Urinary bladder (tissue), 4 donors: ENCODE results near the gene CDIPT. TPM values are rescaled to one million over a fixed set of nuclear protein-coding genes. Genes with fewer than 3 reads are reported as not detected.
A peak's percentile ranks its signal among the peaks of the same experiment; 100 is the strongest.

Experiments used
- DNase-seq: peaks from one replicate; pipeline ENCODE4 v3.0.0-alpha.2; 2015; ENCODE audit errors: extremely low spot score
- H3K27ac ChIP-seq: one replicate; pipeline ENCODE4 v1.5.1; 2013; ENCODE audit warnings: low read depth, mild to moderate bottlenecking, moderate library complexity
- H3K36me3 ChIP-seq: one replicate; pipeline ENCODE4 v1.6.1; 2013; ENCODE audit warnings: mild to moderate bottlenecking, moderate library complexity; ENCODE audit not compliant: insufficient read depth
- H3K4me1 ChIP-seq: one replicate; pipeline ENCODE4 v1.6.1; 2013; ENCODE audit warnings: mild to moderate bottlenecking, moderate library complexity; ENCODE audit not compliant: insufficient read depth
- H3K4me3 ChIP-seq: one replicate; pipeline ENCODE4 v1.5.1; 2013; ENCODE audit warnings: low read depth, low read length
- WGBS: extraction: QIAGEN DNeasy Blood & Tissue Kit; methylation state at CpG from one replicate; pipeline ENCODE4 v1.1.7; 2013; 5-methylcytosine and 5-hydroxymethylcytosine counted together
- polyA plus RNA-seq: library from polyadenylated mRNA; stranded (reverse); fragments of 200-250 nt; gene quantifications from one replicate; pipeline ENCODE4 v1.2.3, GENCODE V29; 2013
- small RNA-seq: library from RNA; depleted of rRNA; stranded (forward); fragments of <200 nt; gene quantifications from one replicate; pipeline ENCODE3, GENCODE V24; 2014
- total RNA-seq: library from RNA; depleted of rRNA; stranded (reverse); fragments of >200 nt; gene quantifications from one replicate; pipeline ENCODE4 v1.2.3, GENCODE V29; 2014
- donor health status: healthy with polysubstance abuse.
- donor health status: healthy.

The CDIPT gene
- total and polyA plus RNA-seq, 2 donors = 35.1 to 179 TPM

DNA sequence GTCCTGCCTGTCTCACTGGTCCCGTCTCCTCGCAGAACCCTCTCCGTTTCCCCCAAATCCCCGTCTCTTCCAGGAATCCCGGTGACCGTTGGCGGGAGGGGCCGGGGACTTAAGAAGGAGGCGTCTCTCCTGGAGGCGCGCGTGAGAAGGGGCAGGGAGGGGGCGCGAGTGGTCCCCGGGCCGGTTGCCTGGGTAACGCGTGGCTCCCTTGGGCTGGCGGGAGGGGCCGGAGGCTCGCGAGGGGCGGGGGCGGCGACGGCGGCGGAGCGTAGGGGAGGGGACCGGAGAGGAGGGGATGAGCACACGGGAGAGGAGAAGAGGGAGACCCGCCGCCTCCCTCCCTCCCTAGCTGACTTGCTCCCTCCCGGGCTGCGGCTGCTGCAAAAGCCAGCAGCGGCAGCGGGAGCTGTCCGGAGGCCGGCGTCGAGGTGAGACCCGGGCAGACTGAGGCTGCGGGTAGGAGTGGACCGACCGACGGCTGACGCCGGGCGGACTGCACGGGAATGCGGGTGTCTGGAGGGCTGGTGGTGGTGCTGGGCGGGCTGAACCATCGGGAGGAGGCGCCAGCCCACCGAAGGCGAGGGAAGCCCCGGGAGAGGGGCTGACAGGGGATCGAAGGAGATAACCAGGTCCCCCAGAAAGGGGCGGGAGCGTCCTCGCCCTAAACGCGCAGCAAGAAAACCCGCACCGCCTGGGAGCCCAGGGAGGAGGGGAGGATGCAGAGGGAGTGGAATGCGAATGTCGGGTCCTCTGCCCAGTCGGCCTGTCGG is 50.9 kb downstream of the CDIPT start, which contains the start of gene PRRT2:
Gene PRRT2 (plus strand): TSS at position 298 of the 770 bp plus-strand sequence. CDS start 862 bp downstream, outside the sequence.
- H3K4me1 ChIP-seq = no peaks in the 10 kb centered on the region
- WGBS = 2% methylated on average over 69 of the region's 69 CpGs
- H3K27ac ChIP-seq = peak within 1 kb of the TSS; percentile 75
- H3K36me3 ChIP-seq = no peaks in the 10 kb centered on the region
- no peak for DNase-seq
- peak within 1 kb of the TSS; percentile 48 for H3K4me3 ChIP-seq

DNA sequence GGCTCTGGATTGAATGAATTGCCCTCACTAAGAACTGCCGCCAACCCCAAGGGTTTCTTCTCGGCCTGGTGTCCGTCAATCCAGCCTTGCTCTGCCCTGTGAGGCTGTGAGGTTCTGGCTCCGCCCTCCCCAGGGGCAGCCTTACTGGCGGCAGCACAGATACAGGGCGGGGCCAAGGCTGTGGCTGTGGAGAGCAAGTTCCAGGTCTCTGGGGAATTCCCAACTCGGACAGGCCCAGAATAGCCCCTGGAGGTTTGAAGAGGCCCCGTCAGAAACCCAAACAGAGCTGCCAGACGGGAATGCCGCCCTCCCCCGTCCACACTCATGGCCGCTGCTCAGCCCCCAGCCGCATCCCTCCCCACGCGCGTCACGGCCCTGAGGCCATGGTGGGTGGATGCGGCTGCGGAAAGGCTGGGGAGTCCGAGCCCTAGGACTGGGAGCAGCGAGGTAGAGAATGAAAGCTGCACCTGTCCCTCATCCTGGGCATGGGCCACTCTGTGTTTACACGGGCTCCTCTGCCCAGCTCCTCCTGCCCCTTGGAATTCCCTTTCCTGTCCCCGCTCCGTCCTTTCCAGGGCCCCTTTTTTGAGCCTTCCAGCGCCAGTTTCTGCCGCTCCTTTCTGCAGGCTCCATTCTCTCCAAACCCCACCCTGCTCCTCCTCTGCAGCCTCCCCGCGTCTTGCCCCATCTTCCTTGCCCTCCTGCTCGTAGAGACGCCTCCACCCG is 51.7 kb downstream of the CDIPT start:
- WGBS = under 1% methylated on average over 31 of the region's 31 CpGs
- no peaks in the 10 kb centered on the region for H3K36me3 ChIP-seq
- DNase-seq = peak; percentile 88
- no peaks in the 10 kb centered on the region for H3K4me1 ChIP-seq
- peak overlapping the region; percentile 48 for H3K4me3 ChIP-seq
- H3K27ac ChIP-seq = peak overlapping the region; percentile 74

DNA sequence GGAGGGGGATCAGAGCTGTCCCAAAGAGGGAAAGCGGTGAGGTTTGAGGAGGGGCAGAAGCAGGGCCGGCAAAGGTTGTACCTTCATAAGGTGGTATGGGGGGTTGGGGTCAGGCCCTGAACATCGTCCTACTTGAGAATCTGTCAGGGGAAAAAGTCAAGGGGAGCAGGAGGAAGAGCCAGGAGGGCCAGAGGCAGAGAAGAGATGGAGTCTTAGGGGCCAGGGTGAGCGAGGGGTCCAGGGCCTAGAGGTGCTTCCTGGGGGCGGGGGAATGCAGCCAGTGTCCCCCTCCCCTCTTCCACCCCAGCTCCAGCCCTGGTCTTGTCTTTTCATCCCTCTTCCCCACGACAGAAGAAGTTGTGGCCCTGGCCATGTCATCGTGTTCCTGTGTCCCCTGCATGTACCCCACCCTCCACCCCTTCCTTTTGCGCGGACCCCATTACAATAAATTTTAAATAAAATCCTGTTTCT is 52.3 kb downstream of the CDIPT start:
- DNase-seq = no peak
- H3K4me3 ChIP-seq = no peak overlapping the region
- no peaks in the 10 kb centered on the region for H3K4me1 ChIP-seq
- peak overlapping the region; percentile 39 for H3K27ac ChIP-seq
- whole genome bisulfite sequencing = 23% methylated on average over 9 of the region's 9 CpGs
- H3K36me3 ChIP-seq = no peaks in the 10 kb centered on the region

DNA sequence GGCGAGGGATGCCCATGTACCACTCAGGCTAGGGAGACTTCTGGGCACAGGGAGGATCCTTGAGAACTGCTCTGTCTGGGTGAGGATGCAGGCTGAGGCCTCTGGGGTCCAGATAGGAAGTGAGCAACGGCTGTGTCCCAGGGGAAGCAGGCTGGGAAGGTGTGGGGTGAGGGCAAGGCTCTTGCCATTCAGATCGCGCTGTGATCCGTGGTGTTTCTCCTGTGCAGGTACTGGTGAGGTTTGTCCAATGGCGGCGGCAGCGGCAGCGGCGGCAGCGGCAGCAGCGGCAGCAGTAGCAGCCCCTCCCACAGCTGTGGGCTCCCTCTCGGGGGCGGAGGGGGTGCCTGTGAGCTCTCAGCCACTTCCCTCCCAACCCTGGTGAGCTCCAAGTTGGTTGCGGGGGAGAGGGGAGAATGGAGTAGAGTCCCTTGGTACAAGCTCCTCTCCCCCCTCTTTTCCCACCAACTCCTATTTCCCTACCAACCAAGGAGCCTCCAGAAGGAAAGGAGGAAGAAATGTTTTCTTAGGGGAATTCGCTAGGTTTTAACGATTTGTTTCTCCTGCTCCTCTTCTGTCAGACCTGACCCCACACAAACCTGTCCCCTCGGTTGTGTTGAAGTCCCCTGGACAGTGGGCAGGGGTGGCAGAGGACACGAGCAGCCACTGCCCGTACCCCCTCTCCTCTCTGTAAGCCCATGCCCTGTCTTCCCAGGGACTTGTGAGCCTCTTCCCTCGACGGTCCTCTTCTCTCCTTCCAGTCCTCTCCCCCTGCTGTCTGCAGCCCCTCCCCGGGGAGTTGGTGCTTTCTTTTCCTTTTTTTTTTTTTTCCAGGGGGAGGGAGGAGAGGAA is 53.0 kb downstream of the CDIPT start:
- no peak overlapping the region for H3K4me3 ChIP-seq
- DNase-seq = no peak
- peak overlapping the region; percentile 39 for H3K27ac ChIP-seq
- H3K4me1 ChIP-seq = no peaks in the 10 kb centered on the region
- WGBS = 45% methylated on average over 23 of the region's 23 CpGs
- H3K36me3 ChIP-seq = no peaks in the 10 kb centered on the region

DNA sequence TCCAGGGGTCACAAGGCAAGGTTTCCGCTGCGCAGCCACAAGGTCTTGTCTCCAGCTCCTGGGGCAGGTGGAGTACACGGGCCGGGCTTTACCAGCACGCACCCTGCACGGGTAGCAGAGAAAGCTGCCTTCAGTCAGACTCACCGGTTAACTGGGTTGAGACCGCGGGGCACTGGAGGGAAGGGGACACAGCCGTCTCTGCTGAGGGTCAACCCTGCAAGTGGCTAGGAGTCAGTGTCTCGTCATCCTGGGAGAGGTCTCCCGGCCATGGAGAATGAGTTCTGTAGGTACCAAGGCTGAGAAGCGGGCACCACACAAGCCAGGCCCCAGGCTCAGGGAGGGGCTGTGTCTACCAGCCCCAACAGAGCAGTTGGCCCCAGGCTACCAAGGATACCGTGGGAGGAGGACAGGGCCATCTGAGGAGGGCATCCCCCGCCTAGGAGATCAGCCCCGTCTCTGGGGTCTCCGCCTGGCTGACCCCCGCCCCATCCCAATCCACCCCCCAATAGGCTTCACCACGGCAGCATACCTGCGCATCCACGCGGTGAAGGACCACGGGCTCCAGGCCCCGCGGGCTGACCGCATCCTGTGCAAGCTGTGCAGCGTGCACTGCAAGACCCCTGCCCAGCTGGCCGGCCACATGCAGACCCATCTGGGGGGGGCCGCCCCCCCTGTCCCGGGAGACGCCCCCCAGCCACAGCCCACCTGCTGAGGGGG is 53.8 kb downstream of the CDIPT start:
- H3K36me3 ChIP-seq = no peaks in the 10 kb centered on the region
- DNase-seq = no peak
- 75% methylated on average over 31 of the region's 31 CpGs for whole genome bisulfite sequencing
- no peak overlapping the region for H3K4me3 ChIP-seq
- no peaks in the 10 kb centered on the region for H3K4me1 ChIP-seq
- no peak overlapping the region for H3K27ac ChIP-seq

Small RNA genes lying within 50 kb of the gene (small RNA-seq; reads per million reads assigned to genes)
- not detected for gene AC009133.6
- not detected for gene AC120114.4

Other genes with a start within 250 kb of the CDIPT start
- 0.85 TPM for gene SPN, start 200.0 kb downstream of the CDIPT start, total RNA-seq
- gene SPN, start 200.0 kb downstream of the CDIPT start, polyA plus RNA-seq = 1.4 TPM
- 20.0 TPM for gene QPRT, start 184.0 kb downstream of the CDIPT start, total RNA-seq
- gene QPRT, start 184.0 kb downstream of the CDIPT start, polyA plus RNA-seq = 13.8 TPM
- gene C16orf54, start 117.2 kb downstream of the CDIPT start, total RNA-seq = 2.5 TPM
- gene C16orf54, start 117.2 kb downstream of the CDIPT start, polyA plus RNA-seq = 1.9 TPM
- gene ZG16, start 85.0 kb downstream of the CDIPT start, total RNA-seq = not detected
- not detected for gene ZG16, start 85.0 kb downstream of the CDIPT start, polyA plus RNA-seq
- gene KIF22, start 72.5 kb downstream of the CDIPT start, total RNA-seq = 37.0 TPM
- 27.0 TPM for gene KIF22, start 72.5 kb downstream of the CDIPT start, polyA plus RNA-seq
- gene MAZ, start 56.7 kb downstream of the CDIPT start, total RNA-seq = 136 TPM
- 171 TPM for gene MAZ, start 56.7 kb downstream of the CDIPT start, polyA plus RNA-seq
- gene PRRT2, start 51.0 kb downstream of the CDIPT start, total RNA-seq = 7.9 TPM
- 8.2 TPM for gene PRRT2, start 51.0 kb downstream of the CDIPT start, polyA plus RNA-seq
- 14.1 TPM for gene PAGR1, start 47.1 kb downstream of the CDIPT start, total RNA-seq
- 27.1 TPM for gene PAGR1, start 47.1 kb downstream of the CDIPT start, polyA plus RNA-seq
- gene MVP, start 42.8 kb downstream of the CDIPT start, total RNA-seq = 42.7 TPM
- 143 TPM for gene MVP, start 42.8 kb downstream of the CDIPT start, polyA plus RNA-seq
- 7.7 TPM for gene SEZ6L2, start 36.3 kb upstream of the CDIPT start, total RNA-seq
- gene SEZ6L2, start 36.3 kb upstream of the CDIPT start, polyA plus RNA-seq = 1.5 TPM
- gene ASPHD1, start 37.3 kb upstream of the CDIPT start, total RNA-seq = 0.16 TPM
- 1.1 TPM for gene ASPHD1, start 37.3 kb upstream of the CDIPT start, polyA plus RNA-seq
- 10.4 TPM for gene KCTD13, start 63.0 kb upstream of the CDIPT start, total RNA-seq
- 20.9 TPM for gene KCTD13, start 63.0 kb upstream of the CDIPT start, polyA plus RNA-seq
- 43.1 TPM for gene TMEM219, start 98.9 kb upstream of the CDIPT start, total RNA-seq
- 120 TPM for gene TMEM219, start 98.9 kb upstream of the CDIPT start, polyA plus RNA-seq
- 35.6 TPM for gene TAOK2, start 110.6 kb upstream of the CDIPT start, total RNA-seq
- gene TAOK2, start 110.6 kb upstream of the CDIPT start, polyA plus RNA-seq = 37.9 TPM
- gene HIRIP3, start 132.4 kb upstream of the CDIPT start, total RNA-seq = 8.4 TPM
- gene HIRIP3, start 132.4 kb upstream of the CDIPT start, polyA plus RNA-seq = 27.2 TPM
- 22.3 TPM for gene INO80E, start 133.0 kb upstream of the CDIPT start, total RNA-seq
- gene INO80E, start 133.0 kb upstream of the CDIPT start, polyA plus RNA-seq = 82.3 TPM
- 0.32 TPM for gene DOC2A, start 147.8 kb upstream of the CDIPT start, total RNA-seq
- gene DOC2A, start 147.8 kb upstream of the CDIPT start, polyA plus RNA-seq = 0.53 TPM
- gene C16orf92, start 160.0 kb upstream of the CDIPT start, total RNA-seq = not detected
- not detected for gene C16orf92, start 160.0 kb upstream of the CDIPT start, polyA plus RNA-seq
- 0.32 TPM for gene TLCD3B, start 168.0 kb upstream of the CDIPT start, total RNA-seq
- gene TLCD3B, start 168.0 kb upstream of the CDIPT start, polyA plus RNA-seq = 0.22 TPM
- gene ALDOA, start 202.5 kb upstream of the CDIPT start, total RNA-seq = 126 TPM
- gene ALDOA, start 202.5 kb upstream of the CDIPT start, polyA plus RNA-seq = 1,530 TPM
- 56.2 TPM for gene PPP4C, start 212.8 kb upstream of the CDIPT start, total RNA-seq
- 93.8 TPM for gene PPP4C, start 212.8 kb upstream of the CDIPT start, polyA plus RNA-seq
- 0.79 TPM for gene TBX6, start 228.7 kb upstream of the CDIPT start, total RNA-seq
- 2.2 TPM for gene TBX6, start 228.7 kb upstream of the CDIPT start, polyA plus RNA-seq
- gene YPEL3, start 233.0 kb upstream of the CDIPT start, total RNA-seq = 16.5 TPM
- 117 TPM for gene YPEL3, start 233.0 kb upstream of the CDIPT start, polyA plus RNA-seq